HG02623 (cell line): ENCODE results near the gene ABCB1.
"Not testable (repeated sequence)": the region's sequence is repeated elsewhere in the genome, so short reads cannot be mapped to it uniquely, and the experiment has no call there.

Source experiments
- ATAC-seq: cut with Tn5 transposase; IDR thresholded peaks from one replicate; pipeline ENCODE4 v1.9.1; 2021; ENCODE audit warnings: moderate library complexity; ENCODE audit not compliant: unreplicated experiment

The ABCB1 gene

DNA sequence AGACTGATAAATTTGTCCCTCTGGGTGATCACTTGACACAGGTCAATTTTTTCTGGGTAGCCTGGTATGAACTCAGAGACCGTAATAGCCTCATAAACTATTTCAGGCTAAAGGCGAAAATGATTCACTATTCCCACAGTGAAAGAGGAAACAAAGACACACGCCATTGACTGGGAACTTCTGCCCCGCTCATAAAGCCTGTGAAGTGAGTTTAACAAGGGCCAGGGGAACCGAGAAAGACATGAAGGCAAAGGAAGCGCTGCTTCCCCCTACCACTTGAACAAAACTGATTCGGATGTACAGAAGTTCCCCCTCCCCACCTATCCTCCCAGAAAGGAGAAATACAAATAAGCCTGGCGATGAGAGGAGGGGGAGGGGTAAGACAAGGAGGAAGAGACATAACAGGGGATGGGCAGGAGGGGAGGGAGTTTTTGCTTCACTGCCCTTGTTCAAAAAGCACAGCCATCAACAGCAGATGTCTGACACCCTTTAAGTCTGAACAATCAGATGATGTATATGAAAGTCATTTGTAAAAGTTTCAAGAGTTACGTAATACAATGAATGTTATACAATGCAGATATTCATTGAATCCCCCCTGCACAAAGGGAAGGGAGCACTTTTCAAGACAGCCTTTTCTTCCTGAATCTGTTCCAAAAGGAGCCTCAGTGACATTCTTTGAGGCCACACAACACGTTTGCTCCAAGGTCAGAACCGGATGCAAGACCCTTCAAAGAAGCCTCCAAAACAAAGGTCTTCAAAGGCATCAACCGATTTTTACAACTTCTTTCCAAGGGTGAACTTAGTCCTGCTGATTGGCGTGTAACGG is 125.9 kb downstream of the ABCB1 start:
- ATAC-seq, result peak; percentile 70

DNA sequence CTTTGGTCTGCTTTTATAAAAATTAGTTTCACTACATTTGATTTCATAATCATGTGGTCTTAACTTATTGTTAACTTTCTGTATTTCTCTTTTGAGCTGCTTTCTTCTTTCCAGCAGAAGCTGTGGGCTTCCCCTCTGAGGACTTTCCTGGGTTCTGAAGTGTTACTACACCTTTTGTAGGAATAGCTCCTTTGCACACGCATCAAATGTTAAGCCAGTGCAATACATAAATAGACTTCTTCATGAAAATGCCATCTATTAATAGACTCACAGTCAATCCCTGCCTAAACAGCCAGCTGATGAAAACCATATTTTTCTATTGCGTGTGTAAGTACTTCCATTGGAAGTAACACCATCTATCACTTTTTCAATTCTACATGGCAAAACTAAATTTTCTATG is 126.7 kb downstream of the ABCB1 start:
- no peak for ATAC-seq

- ATAC-seq, result no peak
Measured at GRCh38 chr7:87473192-87473591, 127.5 kb downstream of the ABCB1 start.

DNA sequence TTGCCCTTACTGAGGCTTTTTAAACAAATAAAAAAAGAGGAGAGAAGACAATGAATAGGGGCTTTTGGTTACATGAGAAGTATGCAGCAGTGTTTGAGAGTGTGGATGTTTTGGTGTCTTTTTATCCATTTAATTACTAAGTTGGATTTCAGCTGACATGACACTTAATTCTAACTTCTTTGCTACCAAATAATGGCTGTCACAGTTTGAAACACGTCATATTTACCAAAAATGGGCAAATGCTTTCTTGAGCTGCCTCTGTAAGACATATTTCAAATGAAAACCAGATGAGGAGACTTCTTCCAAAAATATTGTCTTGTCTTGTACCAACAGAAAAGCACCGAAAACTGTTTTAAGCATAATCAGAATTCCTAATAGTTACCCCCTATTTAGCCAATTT is 129.2 kb downstream of the ABCB1 start:
- no peak for ATAC-seq

GRCh38 chr7:87469204-87469603 is 131.5 kb downstream of the ABCB1 start:
- ATAC-seq, result not testable (repeated sequence)

DNA sequence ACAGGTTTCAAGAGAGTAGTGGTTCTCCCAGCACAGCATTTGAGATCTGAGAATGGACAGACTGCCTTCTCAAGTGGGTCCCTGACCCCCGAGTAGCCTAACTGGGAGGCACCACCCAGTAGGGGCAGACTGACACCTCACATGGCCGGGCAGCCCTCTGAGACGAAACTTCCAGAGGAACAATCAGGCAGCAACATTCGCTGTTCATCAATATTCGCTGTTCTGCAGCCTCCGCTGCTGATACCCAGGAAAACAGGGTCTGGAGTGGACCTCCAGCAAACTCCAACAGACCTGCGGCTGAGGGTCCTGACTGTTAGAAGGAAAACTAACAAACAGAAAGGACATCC is 135.2 kb downstream of the ABCB1 start:
- not testable (repeated sequence) for ATAC-seq

DNA sequence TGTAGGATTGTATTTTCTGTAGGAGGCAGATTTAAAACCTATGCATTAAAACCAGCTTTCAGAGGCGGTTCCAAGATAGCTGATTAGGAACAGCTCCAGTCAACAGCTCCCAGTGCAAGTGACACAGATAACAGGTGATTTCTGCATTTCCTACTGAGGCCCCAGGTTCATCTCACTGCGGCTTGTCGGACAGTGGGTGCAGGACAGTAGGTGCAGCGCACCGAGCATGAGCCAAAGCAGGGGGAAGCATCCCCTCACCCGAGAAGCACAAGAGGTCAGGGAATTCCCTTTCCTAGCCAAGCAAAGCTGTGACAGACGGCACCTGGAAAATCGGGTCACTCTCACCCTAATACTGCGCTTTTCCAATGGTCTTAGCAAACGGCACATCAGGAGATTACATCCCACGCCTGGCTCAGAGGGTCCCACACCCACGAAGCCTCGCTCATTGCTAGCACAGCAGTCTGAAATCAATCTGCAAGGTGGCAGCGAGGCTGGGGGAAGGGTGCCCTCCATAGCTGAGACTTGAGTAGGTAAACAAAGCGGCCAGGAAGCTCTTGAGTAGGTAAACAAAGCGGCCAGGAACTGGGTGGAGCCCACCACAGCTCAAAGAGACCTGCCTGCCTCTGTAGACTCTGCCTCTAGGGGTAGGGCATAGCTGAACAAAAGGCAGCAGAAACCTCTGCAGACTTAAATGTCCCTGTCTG is 135.7 kb downstream of the ABCB1 start:
- ATAC-seq, result not testable (repeated sequence)

DNA sequence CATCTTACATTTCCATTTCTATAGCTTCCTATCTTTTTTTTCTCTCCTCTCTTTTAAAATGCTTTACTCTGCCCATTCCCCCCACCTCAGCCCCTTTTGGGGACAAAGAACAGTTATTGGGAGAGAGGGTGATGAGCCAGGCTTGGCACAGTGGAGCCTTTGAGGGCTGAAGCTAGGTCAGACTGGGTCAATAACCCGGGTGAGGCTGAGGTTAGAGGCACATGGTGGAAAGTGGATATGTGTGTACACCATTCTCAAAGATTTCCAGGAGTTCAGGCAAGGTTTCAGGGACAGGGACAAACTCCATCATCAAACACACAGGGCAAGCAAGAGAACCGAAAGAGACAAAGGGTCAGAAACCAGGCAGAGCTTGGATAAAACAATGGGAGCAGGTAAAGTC is 136.7 kb downstream of the ABCB1 start:
- no peak for ATAC-seq

GRCh38 chr7:87460444-87460843 is 140.2 kb downstream of the ABCB1 start:
- ATAC-seq, result not testable (repeated sequence)

DNA sequence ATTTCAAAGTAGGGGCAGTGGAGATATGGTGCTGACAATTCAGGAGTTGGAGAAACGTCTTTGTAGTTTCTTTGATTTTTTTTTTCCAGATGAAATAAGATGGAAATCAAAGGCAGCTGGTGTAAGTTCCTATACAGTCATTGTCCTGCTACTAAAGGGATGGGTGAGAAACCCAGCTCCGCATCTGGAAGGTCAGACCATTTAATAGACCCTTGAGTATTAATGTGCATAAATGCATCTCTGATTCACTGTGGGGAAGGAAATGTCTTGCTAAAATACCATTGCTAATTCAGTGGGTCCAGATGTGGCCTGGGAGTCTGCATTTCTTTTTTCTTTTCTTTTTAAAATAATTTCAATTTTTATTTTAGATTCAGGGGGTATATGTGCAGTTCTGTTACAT is 140.7 kb downstream of the ABCB1 start:
- no peak for ATAC-seq

DNA sequence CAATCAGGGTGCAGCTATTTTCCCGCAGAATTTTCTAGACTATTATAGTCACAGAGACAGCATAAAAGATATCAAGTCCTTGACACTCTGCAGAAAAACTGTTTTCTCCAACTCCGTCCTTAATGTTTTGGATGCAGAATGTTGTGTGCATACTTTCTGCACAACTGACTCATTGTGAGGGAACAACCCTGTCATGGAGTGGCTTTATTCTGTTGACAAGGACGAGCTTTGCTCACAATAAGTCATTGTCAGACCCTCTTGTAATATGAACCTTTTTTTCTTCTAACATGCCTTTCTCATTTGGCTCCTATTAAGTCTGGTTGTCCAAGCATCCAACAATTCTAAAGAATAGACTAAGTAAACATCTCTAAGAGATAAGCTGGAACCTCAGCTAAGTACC is 142.5 kb downstream of the ABCB1 start:
- no peak for ATAC-seq

DNA sequence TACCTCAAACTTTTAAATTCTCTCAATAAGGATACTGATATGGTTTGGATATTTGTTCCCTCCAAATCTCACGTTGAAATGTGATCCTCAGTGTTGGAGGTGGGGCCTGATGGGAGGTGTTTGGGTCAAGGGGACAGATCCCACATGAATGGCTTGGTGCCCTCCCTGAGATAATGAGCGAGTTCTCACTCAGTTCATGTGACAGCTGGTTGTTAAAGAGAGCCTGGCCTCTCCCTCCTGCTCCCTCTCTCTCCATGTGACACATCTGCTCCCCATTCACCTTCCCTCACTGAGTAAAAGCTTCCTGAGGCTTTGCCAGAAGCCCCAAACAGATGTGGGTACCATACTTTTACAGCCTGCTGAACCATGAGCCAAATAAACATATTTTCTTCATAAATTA is 144.4 kb downstream of the ABCB1 start:
- no peak for ATAC-seq
